Thoracic aorta (tissue), 2 donors: ENCODE results near the gene CA14. TPM values are rescaled to one million over a fixed set of nuclear protein-coding genes. Genes with fewer than 3 reads are reported as not detected.

ENCODE experiments used
- ATAC-seq: fragments of 150-250 bp; one replicate; pipeline ENCODE4 v1.8.0; 2017; ENCODE audit warnings: low read depth; ENCODE audit not compliant: insufficient number of reproducible peaks, low FRiP score
- DNase-seq: peaks from one replicate; pipeline ENCODE4 v3.0.0-alpha.2; 2020; ENCODE audit warnings: low spot score
- H3K27ac ChIP-seq, 2 donors: fragments of 200-600 bp; sonication (generic); 1 replicate in 1 of 2; 2 replicates in 1 of 2; pipeline ENCODE4 v1.5.1; 2016; ENCODE audit warnings: mild to moderate bottlenecking in 2 of 2, moderate library complexity in 2 of 2
- H3K27me3 ChIP-seq: fragments of 200-600 bp; sonication (generic); replicated peaks from 2 replicates; pipeline ENCODE4 v1.6.0; 2016; ENCODE audit warnings: mild to moderate bottlenecking; ENCODE audit not compliant: insufficient read depth
- H3K36me3 ChIP-seq: fragments of 200-600 bp; sonication (generic); one replicate; pipeline ENCODE4 v1.5.1; 2016
- H3K4me1 ChIP-seq, 2 donors: fragments of 200-600 bp; sonication (generic); 1 replicate in 1 of 2; 2 replicates in 1 of 2; pipeline versions ENCODE4 v1.5.1 to v1.6.0; 2016; ENCODE audit warnings: low read depth in 2 of 2, mild to moderate bottlenecking in 1 of 2; ENCODE audit not compliant: control insufficient read depth in 1 of 2
- H3K4me3 ChIP-seq: fragments of 200-600 bp; sonication (generic); 2 replicates; pipeline ENCODE4 v1.5.1; 2016; ENCODE audit warnings: mild to moderate bottlenecking
- H3K9me3 ChIP-seq: fragments of 200-600 bp; sonication (generic); 2 replicates; pipeline ENCODE4 v1.5.1; 2016
- CTCF ChIP-seq: fragments of 200-600 bp; sonication (generic); IDR thresholded peaks from one replicate; pipeline ENCODE4 v1.5.1; 2019; ENCODE audit warnings: antibody characterized with exemption
- total RNA-seq, 2 donors: library from RNA; depleted of rRNA; stranded (reverse); fragments of >200 nt; gene quantifications; one replicate each; pipeline versions ENCODE4 v1.1.0 to v1.2.3, GENCODE V29; 2016

Gene CA14
- total RNA-seq, 2 donors from 2014 or later, result not detected

DNA sequence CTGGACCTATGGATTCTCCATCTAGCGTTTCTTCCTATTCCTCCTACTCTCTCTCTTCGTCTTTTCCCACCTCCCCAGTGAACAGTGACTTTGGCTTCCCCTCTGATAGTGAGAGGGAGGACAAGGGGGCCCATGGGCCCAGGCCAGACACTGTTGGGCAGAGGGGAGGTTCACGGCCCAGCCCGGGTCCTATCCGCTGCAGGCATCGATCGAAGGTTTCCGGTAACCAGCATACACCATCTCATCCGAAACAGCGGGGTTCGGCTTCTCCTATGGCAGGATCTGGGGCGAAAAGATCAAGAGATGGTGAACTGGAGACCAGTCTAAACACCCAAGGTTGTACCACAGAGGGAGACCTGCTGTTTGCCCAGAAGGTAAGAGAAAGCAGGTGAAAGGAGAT lies 25.7 kb downstream of the CA14 start:
- no peaks in the 10 kb centered on the region for H3K27me3 ChIP-seq
- H3K4me3 ChIP-seq, result peak overlapping the region; percentile 77
- H3K27ac ChIP-seq, result peak overlapping the region; percentile 96 to 97
- H3K36me3 ChIP-seq, result peaks cover 5% of the 10 kb centered on the region
- DNase-seq, result no peak
- no peak for TF ChIP-seq CTCF
- H3K9me3 ChIP-seq, result no peaks in the 10 kb centered on the region
- peaks cover 10 to 22% of the 10 kb centered on the region in 2 donors for H3K4me1 ChIP-seq
- no peak for ATAC-seq

- Histone ChIP-seq H3K4me1 (peaks cover 5 to 6% of the 10 kb centered on the region in 2 donors), H3K9me3 (no peaks in the 10 kb centered on the region), H3K27me3 (no peaks in the 10 kb centered on the region), H3K27ac (no peak overlapping the region), H3K36me3 (peaks cover 5% of the 10 kb centered on the region), H3K4me3 (no peak overlapping the region)
- DNase-seq (no peak), ATAC-seq (no peak)
- TF ChIP-seq CTCF, result no peak
These were observed 30.8 kb downstream of the CA14 start for GRCh38 chr1:150288382-150288781.

- no peak for TF ChIP-seq CTCF
- H3K27me3 ChIP-seq, result no peaks in the 10 kb centered on the region
- H3K4me3 ChIP-seq, result no peak overlapping the region
- no peak overlapping the region for H3K27ac ChIP-seq
- peaks cover 5% of the 10 kb centered on the region for H3K36me3 ChIP-seq
- peaks cover 5 to 6% of the 10 kb centered on the region in 2 donors for H3K4me1 ChIP-seq
- no peak for DNase-seq
- ATAC-seq, result no peak
- H3K9me3 ChIP-seq, result no peaks in the 10 kb centered on the region
These were observed 31.2 kb downstream of the CA14 start for GRCh38 chr1:150288822-150289221.

GRCh38 chr1:150293433-150294253 lies 36.1 kb downstream of the CA14 start, which contains the start of gene MRPS21:
MRPS21 (plus strand) TSS chr1:150293861; CDS start chr1:150294367, 506 bp downstream.
- DNase-seq (peak; percentile 84), ATAC-seq (peak; percentile 90)
- TF ChIP-seq CTCF, result no peak
- Histone ChIP-seq H3K9me3 (no peaks in the 10 kb centered on the region), H3K36me3 (no peaks in the 10 kb centered on the region), H3K27ac (peak within 1 kb of the TSS; percentile 81 to 90), H3K27me3 (no peaks in the 10 kb centered on the region), H3K4me3 (peak within 1 kb of the TSS; percentile 91), H3K4me1 (peaks cover 10 to 13% of the 10 kb centered on the region in 2 donors)

DNA sequence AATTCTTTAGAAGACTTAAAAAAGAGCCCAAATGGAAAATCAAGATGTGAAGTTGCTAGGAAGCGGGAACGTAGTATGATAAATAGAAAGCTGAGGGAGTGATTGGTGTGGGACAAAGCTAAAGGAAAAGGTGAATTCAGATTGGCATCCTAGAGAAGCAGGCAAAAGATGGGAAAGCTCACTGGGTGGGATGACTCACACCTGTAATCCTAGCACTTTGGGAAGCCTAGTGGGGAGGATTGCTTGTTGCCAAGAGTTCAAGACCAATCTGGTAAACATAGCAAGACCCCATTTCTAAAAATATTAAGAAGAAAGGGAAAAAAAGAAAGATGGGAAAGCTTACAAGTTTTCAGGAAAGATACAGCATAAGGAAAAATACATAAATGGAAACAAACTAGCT lies 37.9 kb downstream of the CA14 start:
- peaks cover 10 to 13% of the 10 kb centered on the region in 2 donors for H3K4me1 ChIP-seq
- H3K27ac ChIP-seq, result no peak overlapping the region
- H3K27me3 ChIP-seq, result no peaks in the 10 kb centered on the region
- ATAC-seq (no peak), DNase-seq (no peak)
- TF ChIP-seq CTCF, result no peak
- H3K36me3 ChIP-seq, result no peaks in the 10 kb centered on the region
- H3K4me3 ChIP-seq, result no peak overlapping the region
- no peaks in the 10 kb centered on the region for H3K9me3 ChIP-seq
